H1 (cell line): ENCODE results near the gene GPR68.

Experiments used
- BACH1 ChIP-seq: IDR thresholded peaks from 2 replicates; pipeline ENCODE4 v1.6.1; 2012; ENCODE audit warnings: low read length, improper control_type of control experiment
- CHD1 ChIP-seq: IDR thresholded peaks from 2 replicates; pipeline ENCODE4 v1.6.1; 2012; ENCODE audit warnings: low read depth, low read length, improper control_type of control experiment
- CTCF ChIP-seq, 3 experiments: IDR thresholded peaks; 1 replicate in 2 of 3; 2 replicates in 1 of 3; pipeline versions ENCODE4 v1.5.1 to v1.6.1; 2011; ENCODE audit warnings: low read length in 3 of 3, mild to moderate bottlenecking in 3 of 3, inconsistent platforms in 2 of 3, low read depth in 1 of 3, moderate library complexity in 1 of 3; ENCODE audit not compliant: insufficient read depth in 1 of 3; ENCODE audit errors: control extremely low read depth in 1 of 3
- EP300 ChIP-seq, 2 experiments: IDR thresholded peaks; 1 replicate in 1 of 2; 2 replicates in 1 of 2; pipeline ENCODE4 v1.6.1; 2011 to 2012; ENCODE audit warnings: low read depth in 2 of 2, low read length in 2 of 2, mild to moderate bottlenecking in 2 of 2, borderline replicate concordance in 1 of 2, inconsistent platforms in 1 of 2, moderate library complexity in 1 of 2
- GABPA ChIP-seq: IDR thresholded peaks from 2 replicates; pipeline ENCODE4 v1.6.1; 2011; ENCODE audit warnings: mild to moderate bottlenecking, low read length, moderate library complexity, borderline replicate concordance; ENCODE audit not compliant: insufficient read depth
- HDAC2 ChIP-seq, 2 experiments: fragments of 300-600 bp in 1 of 2; sonication (generic) in 1 of 2; IDR thresholded peaks; 2 replicates each; pipeline ENCODE4 v1.6.1; 2011 to 2012; ENCODE audit warnings: low read depth in 2 of 2, low read length in 2 of 2, mild to moderate bottlenecking in 2 of 2, moderate library complexity in 2 of 2, borderline replicate concordance in 1 of 2, inconsistent platforms in 1 of 2
- HDAC6 ChIP-seq: IDR thresholded peaks from one replicate; pipeline ENCODE4 v1.7.1; 2012; ENCODE audit warnings: low read depth, mild to moderate bottlenecking, inconsistent platforms, low read length, moderate library complexity
- JUND ChIP-seq: IDR thresholded peaks from 2 replicates; pipeline ENCODE4 v1.6.1; 2011; ENCODE audit warnings: mild to moderate bottlenecking, improper control_type of control experiment, low read length
- POLR2A ChIP-seq, 2 experiments: IDR thresholded peaks; 1 replicate in 1 of 2; 2 replicates in 1 of 2; pipeline ENCODE4 v1.6.1; 2011; ENCODE audit warnings: low read depth in 2 of 2, low read length in 2 of 2, mild to moderate bottlenecking in 2 of 2; ENCODE audit errors: control extremely low read depth in 1 of 2
- POLR2AphosphoS5 ChIP-seq: IDR thresholded peaks from 2 replicates; pipeline ENCODE4 v1.6.1; 2011; ENCODE audit warnings: low read depth, low read length
- SIX5 ChIP-seq: IDR thresholded peaks from 2 replicates; pipeline ENCODE4 v1.6.1; 2011; ENCODE audit warnings: mild to moderate bottlenecking, low read depth, low read length
- SP2 ChIP-seq: IDR thresholded peaks from 2 replicates; pipeline ENCODE4 v1.6.1; 2012; ENCODE audit warnings: mild to moderate bottlenecking, low read length, inconsistent platforms
- SP4 ChIP-seq: IDR thresholded peaks from 2 replicates; pipeline ENCODE4 v1.6.1; 2012; ENCODE audit warnings: low read length, inconsistent platforms
- YY1 ChIP-seq: IDR thresholded peaks from 2 replicates; pipeline ENCODE4 v1.6.1; 2011; ENCODE audit warnings: low read depth, mild to moderate bottlenecking, low read length

GRCh38 chr14:91197631-91198030 is 46.9 kb downstream of the GPR68 start:
- TF ChIP-seq CTCF (IDR thresholded peaks at IDR 0.05; ENCODE audit: control extremely low read depth in 1 of 3, insufficient read depth in 1 of 3, low read depth in 1 of 3, low read length in 3 of 3) (no peak), SP2 (no peak), HDAC6 (no peak), POLR2A (IDR thresholded peaks at IDR 0.05; ENCODE audit: control extremely low read depth in 1 of 2, low read depth in 2 of 2, low read length in 2 of 2) (no peak), POLR2AphosphoS5 (no peak), YY1 (no peak), JUND (no peak), GABPA (no peak), SP4 (no peak), EP300 (IDR thresholded peaks at IDR 0.05; ENCODE audit: borderline replicate concordance in 1 of 2, low read depth in 2 of 2, low read length in 2 of 2) (no peak), CHD1 (no peak), SIX5 (no peak), BACH1 (no peak), HDAC2 (IDR thresholded peaks at IDR 0.05; ENCODE audit: borderline replicate concordance in 1 of 2, low read depth in 2 of 2, low read length in 2 of 2) (no peak)
